Measurements from ENCODE around the gene CCDC187.

The CCDC187 gene

GRCh38 chr9:136345281-136346156 lies 41.6 kb upstream of the CCDC187 start:
- no peaks in the 10 kb centered on the region for H3K36me3 ChIP-seq (ENCODE audit: control insufficient read depth in 2 of 2, insufficient read depth in 2 of 2, low read length in 2 of 2)
- H3K9me3 ChIP-seq (ENCODE audit: control insufficient read depth in 2 of 2, low read length in 2 of 2): no peaks in the 10 kb centered on the region
- no peak overlapping the region for H3K4me3 ChIP-seq (ENCODE audit: low read length in 2 of 2)
- H3K27ac ChIP-seq (ENCODE audit: low read depth in 2 of 2, low read length in 2 of 2): no peak overlapping the region
- H3K27me3 ChIP-seq (ENCODE audit: control insufficient read depth in 2 of 2, insufficient read depth in 2 of 2, low read length in 2 of 2): no peaks in the 10 kb centered on the region
- H3K9ac ChIP-seq (ENCODE audit: low read depth in 1 of 2, low read length in 2 of 2): no peak overlapping the region
- peaks cover 6 to 8% of the 10 kb centered on the region in 2 donors for H3K4me1 ChIP-seq (ENCODE audit: control insufficient read depth in 2 of 2, insufficient read depth in 2 of 2, low read length in 2 of 2)

GRCh38 chr9:136344544-136345280 lies 40.8 kb upstream of the CCDC187 start:
- Histone ChIP-seq H3K27ac (ENCODE audit: low read depth in 2 of 2, low read length in 2 of 2) (no peak overlapping the region), H3K9ac (ENCODE audit: low read depth in 1 of 2, low read length in 2 of 2) (no peak overlapping the region), H3K36me3 (ENCODE audit: control insufficient read depth in 2 of 2, insufficient read depth in 2 of 2, low read length in 2 of 2) (no peaks in the 10 kb centered on the region), H3K9me3 (ENCODE audit: control insufficient read depth in 2 of 2, low read length in 2 of 2) (no peaks in the 10 kb centered on the region), H3K27me3 (ENCODE audit: control insufficient read depth in 2 of 2, insufficient read depth in 2 of 2, low read length in 2 of 2) (no peaks in the 10 kb centered on the region), H3K4me3 (ENCODE audit: low read length in 2 of 2) (no peak overlapping the region), H3K4me1 (ENCODE audit: control insufficient read depth in 2 of 2, insufficient read depth in 2 of 2, low read length in 2 of 2) (peaks cover 6 to 8% of the 10 kb centered on the region in 2 donors)

- no peak overlapping the region for H3K9ac ChIP-seq (ENCODE audit: low read depth in 1 of 2, low read length in 2 of 2)
- H3K9me3 ChIP-seq (ENCODE audit: control insufficient read depth in 2 of 2, low read length in 2 of 2): no peaks in the 10 kb centered on the region
- H3K27ac ChIP-seq (ENCODE audit: low read depth in 2 of 2, low read length in 2 of 2): no peak overlapping the region
- peaks cover 6 to 8% of the 10 kb centered on the region in 2 donors for H3K4me1 ChIP-seq (ENCODE audit: control insufficient read depth in 2 of 2, insufficient read depth in 2 of 2, low read length in 2 of 2)
- no peak overlapping the region for H3K4me3 ChIP-seq (ENCODE audit: low read length in 2 of 2)
- H3K36me3 ChIP-seq (ENCODE audit: control insufficient read depth in 2 of 2, insufficient read depth in 2 of 2, low read length in 2 of 2): no peaks in the 10 kb centered on the region
- no peaks in the 10 kb centered on the region for H3K27me3 ChIP-seq (ENCODE audit: control insufficient read depth in 2 of 2, insufficient read depth in 2 of 2, low read length in 2 of 2)
Measured at GRCh38 chr9:136343884-136344269, 40.0 kb upstream of the CCDC187 start.

- Histone ChIP-seq H3K4me1 (ENCODE audit: control insufficient read depth in 2 of 2, insufficient read depth in 2 of 2, low read length in 2 of 2) (peaks cover 6 to 8% of the 10 kb centered on the region in 2 donors), H3K4me3 (ENCODE audit: low read length in 2 of 2) (peak overlapping the region in 1 of 2 donors; percentile 50), H3K9ac (ENCODE audit: low read depth in 1 of 2, low read length in 2 of 2) (peak overlapping the region in 1 of 2 donors; percentile 9), H3K36me3 (ENCODE audit: control insufficient read depth in 2 of 2, insufficient read depth in 2 of 2, low read length in 2 of 2) (no peaks in the 10 kb centered on the region), H3K27me3 (ENCODE audit: control insufficient read depth in 2 of 2, insufficient read depth in 2 of 2, low read length in 2 of 2) (no peaks in the 10 kb centered on the region), H3K9me3 (ENCODE audit: control insufficient read depth in 2 of 2, low read length in 2 of 2) (no peaks in the 10 kb centered on the region), H3K27ac (ENCODE audit: low read depth in 2 of 2, low read length in 2 of 2) (peak overlapping the region in 1 of 2 donors; percentile 38)
Measured at GRCh38 chr9:136343121-136343883, 39.4 kb upstream of the CCDC187 start.

GRCh38 chr9:136342181-136343120 lies 38.6 kb upstream of the CCDC187 start:
- Histone ChIP-seq H3K4me3 (ENCODE audit: low read length in 2 of 2) (peak overlapping the region; percentile 31 to 50), H3K36me3 (ENCODE audit: control insufficient read depth in 2 of 2, insufficient read depth in 2 of 2, low read length in 2 of 2) (no peaks in the 10 kb centered on the region), H3K9me3 (ENCODE audit: control insufficient read depth in 2 of 2, low read length in 2 of 2) (no peaks in the 10 kb centered on the region), H3K27ac (ENCODE audit: low read depth in 2 of 2, low read length in 2 of 2) (peak overlapping the region in 1 of 2 donors; percentile 38), H3K4me1 (ENCODE audit: control insufficient read depth in 2 of 2, insufficient read depth in 2 of 2, low read length in 2 of 2) (peaks cover 6 to 8% of the 10 kb centered on the region in 2 donors), H3K27me3 (ENCODE audit: control insufficient read depth in 2 of 2, insufficient read depth in 2 of 2, low read length in 2 of 2) (no peaks in the 10 kb centered on the region), H3K9ac (ENCODE audit: low read depth in 1 of 2, low read length in 2 of 2) (peak overlapping the region in 1 of 2 donors; percentile 47)

GRCh38 chr9:136341769-136342168 lies 37.9 kb upstream of the CCDC187 start:
- Histone ChIP-seq H3K27ac (ENCODE audit: low read depth in 2 of 2, low read length in 2 of 2) (no peak overlapping the region), H3K4me3 (ENCODE audit: low read length in 2 of 2) (no peak overlapping the region), H3K4me1 (ENCODE audit: control insufficient read depth in 2 of 2, insufficient read depth in 2 of 2, low read length in 2 of 2) (peaks cover 6 to 8% of the 10 kb centered on the region in 2 donors), H3K9me3 (ENCODE audit: control insufficient read depth in 2 of 2, low read length in 2 of 2) (no peaks in the 10 kb centered on the region), H3K9ac (ENCODE audit: low read depth in 1 of 2, low read length in 2 of 2) (no peak overlapping the region), H3K27me3 (ENCODE audit: control insufficient read depth in 2 of 2, insufficient read depth in 2 of 2, low read length in 2 of 2) (no peaks in the 10 kb centered on the region), H3K36me3 (ENCODE audit: control insufficient read depth in 2 of 2, insufficient read depth in 2 of 2, low read length in 2 of 2) (no peaks in the 10 kb centered on the region)

GRCh38 chr9:136341042-136341655 lies 37.3 kb upstream of the CCDC187 start:
- no peaks in the 10 kb centered on the region for H3K36me3 ChIP-seq (ENCODE audit: control insufficient read depth in 2 of 2, insufficient read depth in 2 of 2, low read length in 2 of 2)
- H3K4me1 ChIP-seq (ENCODE audit: control insufficient read depth in 2 of 2, insufficient read depth in 2 of 2, low read length in 2 of 2): peaks cover 6 to 8% of the 10 kb centered on the region in 2 donors
- no peak overlapping the region for H3K27ac ChIP-seq (ENCODE audit: low read depth in 2 of 2, low read length in 2 of 2)
- no peak overlapping the region for H3K9ac ChIP-seq (ENCODE audit: low read depth in 1 of 2, low read length in 2 of 2)
- no peaks in the 10 kb centered on the region for H3K9me3 ChIP-seq (ENCODE audit: control insufficient read depth in 2 of 2, low read length in 2 of 2)
- H3K27me3 ChIP-seq (ENCODE audit: control insufficient read depth in 2 of 2, insufficient read depth in 2 of 2, low read length in 2 of 2): no peaks in the 10 kb centered on the region
- H3K4me3 ChIP-seq (ENCODE audit: low read length in 2 of 2): no peak overlapping the region

- no peak overlapping the region for H3K27ac ChIP-seq (ENCODE audit: low read depth in 2 of 2, low read length in 2 of 2)
- H3K27me3 ChIP-seq (ENCODE audit: control insufficient read depth in 2 of 2, insufficient read depth in 2 of 2, low read length in 2 of 2): no peaks in the 10 kb centered on the region
- H3K4me1 ChIP-seq (ENCODE audit: control insufficient read depth in 2 of 2, insufficient read depth in 2 of 2, low read length in 2 of 2): peaks cover 6 to 8% of the 10 kb centered on the region in 2 donors
Measured at GRCh38 chr9:136340356-136341041, 36.6 kb upstream of the CCDC187 start.

More at GRCh38 chr9:136340356-136341041, 36.6 kb upstream of the CCDC187 start:
- H3K9ac ChIP-seq (ENCODE audit: low read depth in 1 of 2, low read length in 2 of 2): no peak overlapping the region
- no peaks in the 10 kb centered on the region for H3K36me3 ChIP-seq (ENCODE audit: control insufficient read depth in 2 of 2, insufficient read depth in 2 of 2, low read length in 2 of 2)
- H3K4me3 ChIP-seq (ENCODE audit: low read length in 2 of 2): no peak overlapping the region
- H3K9me3 ChIP-seq (ENCODE audit: control insufficient read depth in 2 of 2, low read length in 2 of 2): no peaks in the 10 kb centered on the region
